Anterior cingulate cortex (tissue), 58 donors: ENCODE measurements around the gene TOM1.
A peak's percentile ranks its signal among the peaks of the same experiment; 100 is the strongest.

ENCODE experiments used
- DNase-seq, 58 donors: peaks; one replicate each; lab custom pipeline; 2025; lab: John Stamatoyannopoulos, UW

TOM1 gene

DNA sequence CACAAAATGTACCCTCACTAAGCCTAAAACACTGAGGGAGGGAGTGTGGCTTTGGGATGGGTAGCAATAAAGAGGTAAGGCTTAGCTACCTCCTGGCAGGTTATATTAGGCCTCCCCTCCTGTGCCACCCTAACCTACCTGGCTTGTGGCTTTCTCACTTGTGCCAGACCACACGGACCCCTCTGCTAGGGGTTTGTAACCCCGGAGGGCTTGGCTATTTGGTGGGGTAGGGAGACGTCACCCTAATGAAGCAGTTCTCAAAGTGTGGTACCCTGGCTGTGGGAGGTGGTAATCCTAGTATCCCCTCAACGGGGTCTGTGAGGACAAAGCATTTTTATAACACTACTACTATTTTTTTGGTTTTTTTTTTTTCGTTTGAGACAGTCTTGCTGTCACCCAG is 91.2 kb downstream of the TOM1 start:
- DNase-seq: no peak

GRCh38 chr22:35392357-35392756 is 92.7 kb downstream of the TOM1 start:
- DNase-seq: no peak

DNA sequence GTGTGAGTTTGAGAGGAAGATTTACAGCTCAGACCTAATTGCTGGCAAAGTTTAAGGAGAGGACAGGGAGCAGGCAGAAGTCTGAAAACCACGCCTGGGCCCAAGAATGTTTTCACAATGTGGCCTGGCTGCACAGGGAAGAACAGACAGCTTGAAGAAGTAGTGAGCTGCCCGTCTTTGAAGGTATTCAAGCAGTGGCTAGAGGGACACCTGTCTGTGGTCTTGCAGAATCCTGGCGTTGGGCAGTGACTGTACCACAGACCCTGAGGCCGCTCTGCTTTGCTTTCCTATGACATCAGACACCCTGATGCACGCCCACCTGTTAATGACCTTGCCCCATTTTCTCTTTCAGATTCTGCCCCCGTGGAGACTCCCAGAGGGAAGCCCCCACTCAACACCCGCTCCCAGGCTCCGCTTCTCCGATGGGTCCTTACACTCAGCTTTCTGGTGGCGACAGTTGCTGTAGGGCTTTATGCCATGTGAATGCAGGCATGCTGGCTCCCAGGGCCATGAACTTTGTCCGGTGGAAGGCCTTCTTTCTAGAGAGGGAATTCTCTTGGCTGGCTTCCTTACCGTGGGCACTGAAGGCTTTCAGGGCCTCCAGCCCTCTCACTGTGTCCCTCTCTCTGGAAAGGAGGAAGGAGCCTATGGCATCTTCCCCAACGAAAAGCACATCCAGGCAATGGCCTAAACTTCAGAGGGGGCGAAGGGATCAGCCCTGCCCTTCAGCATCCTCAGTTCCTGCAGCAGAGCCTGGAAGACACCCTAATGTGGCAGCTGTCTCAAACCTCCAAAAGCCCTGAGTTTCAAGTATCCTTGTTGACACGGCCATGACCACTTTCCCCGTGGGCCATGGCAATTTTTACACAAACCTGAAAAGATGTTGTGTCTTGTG is 93.7 kb downstream of the TOM1 start:
- no peak for DNase-seq

GRCh38 chr22:35394011-35394312 is 94.3 kb downstream of the TOM1 start:
- DNase-seq: no peak

DNA sequence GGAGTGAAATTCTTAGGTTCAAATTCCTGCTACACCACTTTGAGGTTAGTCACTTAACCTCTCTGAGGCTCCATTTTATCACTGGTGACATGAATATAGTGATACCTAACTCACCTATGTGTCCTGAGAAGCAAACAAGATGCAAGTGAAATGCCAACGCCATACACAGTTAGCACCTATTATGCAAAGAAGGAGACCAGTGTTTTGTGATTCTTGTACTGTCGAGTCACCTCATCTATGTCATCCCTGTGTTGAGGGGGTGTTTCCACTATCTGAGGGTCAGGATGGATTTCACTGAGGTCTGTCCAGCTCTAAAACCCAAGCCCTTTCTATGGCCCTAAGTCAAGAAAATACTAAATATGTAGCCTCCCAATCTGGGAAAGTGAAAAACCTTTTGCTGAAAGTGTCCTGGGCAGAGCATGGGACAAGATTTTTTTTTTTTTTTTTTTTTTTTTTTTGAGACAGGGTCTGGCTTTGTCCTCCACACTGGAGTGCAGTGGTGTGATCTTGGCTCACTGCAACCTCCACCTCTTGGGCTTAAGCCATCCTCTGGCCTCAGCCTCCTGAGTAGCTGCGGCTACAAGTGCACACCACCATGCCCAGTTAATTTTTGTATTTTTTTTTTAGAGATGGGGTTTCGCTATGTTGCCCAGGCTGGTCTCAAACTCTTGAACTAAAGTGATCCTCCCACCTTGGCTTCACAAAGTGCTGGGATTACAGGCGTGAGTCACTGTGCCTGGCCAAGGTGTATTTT is 95.3 kb downstream of the TOM1 start:
- no peak for DNase-seq

GRCh38 chr22:35396622-35397021 is 96.9 kb downstream of the TOM1 start:
- DNase-seq: peak in 4 of 58 donors; percentile 3 to 22 (median 10)

DNA sequence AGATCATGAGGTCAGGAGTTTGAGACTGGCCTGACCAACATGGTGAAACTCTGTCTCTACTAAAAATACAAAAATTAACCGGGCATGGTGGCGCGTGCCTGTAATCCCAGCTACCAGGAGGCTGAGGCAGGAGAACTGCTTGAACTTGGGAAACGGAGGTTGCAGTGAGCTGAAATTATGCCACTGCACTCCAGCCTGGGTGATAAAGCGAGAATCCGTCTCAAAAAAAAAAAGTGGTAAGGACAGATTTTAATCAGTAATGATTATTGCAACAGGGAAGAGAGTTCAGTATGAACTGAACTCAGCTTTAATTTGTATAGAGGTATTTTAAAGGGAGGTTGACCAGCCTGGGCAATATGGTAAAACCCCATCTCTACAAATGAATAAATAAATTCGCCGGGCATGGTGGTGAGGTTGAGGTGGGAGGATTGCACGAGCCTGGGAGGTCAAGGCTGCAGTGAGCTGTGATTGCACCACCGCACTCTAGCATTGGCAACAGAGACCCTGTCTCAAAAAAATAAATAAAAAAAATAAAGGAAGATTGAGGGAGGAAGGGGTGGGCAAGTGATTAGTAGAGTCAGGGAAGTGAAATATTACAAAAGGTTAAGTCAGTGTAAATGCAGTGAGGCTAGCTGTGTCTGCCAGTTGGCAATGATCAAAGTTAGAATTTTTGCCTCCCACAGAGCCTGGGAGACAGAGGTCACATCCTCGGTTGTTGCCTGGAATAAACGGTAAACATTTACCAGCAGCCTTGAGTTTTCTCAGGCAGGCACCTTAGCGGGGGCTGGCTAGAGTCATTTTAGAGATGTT is 97.6 kb downstream of the TOM1 start:
- no peak for DNase-seq
